GM13977 (cell line): ENCODE measurements around the gene TNFAIP1.

Experiments
- DNase-seq: peaks from one replicate; pipeline ENCODE4 v3.0.0; 2012; ENCODE audit warnings: low spot score
- in situ Hi-C: fragments of 300-500 bp; cut with MboI; formaldehyde crosslinking; loops from one replicate; pipeline ENCODE4 v1.12.0; 2022; ENCODE audit warnings: low sequenced_read_pairs, low pct_unique_long_range_greater_than_20kb, mixed read lengths, inconsistent platforms; ENCODE audit not compliant: unreplicated experiment
- TF ChIP-seq, protein P1 (sequence below): IDR thresholded peaks from 2 replicates; pipeline ENCODE4 v1.5.1; 2012; ENCODE audit warnings: mild to moderate bottlenecking, control low read depth; ENCODE audit not compliant: insufficient read depth; ENCODE audit errors: extremely low read depth, missing control alignments

The TNFAIP1 gene

GRCh38 chr17:28339431-28339830 lies 3.9 kb downstream of the TNFAIP1 start:
- TF ChIP-seq, protein P1, sequence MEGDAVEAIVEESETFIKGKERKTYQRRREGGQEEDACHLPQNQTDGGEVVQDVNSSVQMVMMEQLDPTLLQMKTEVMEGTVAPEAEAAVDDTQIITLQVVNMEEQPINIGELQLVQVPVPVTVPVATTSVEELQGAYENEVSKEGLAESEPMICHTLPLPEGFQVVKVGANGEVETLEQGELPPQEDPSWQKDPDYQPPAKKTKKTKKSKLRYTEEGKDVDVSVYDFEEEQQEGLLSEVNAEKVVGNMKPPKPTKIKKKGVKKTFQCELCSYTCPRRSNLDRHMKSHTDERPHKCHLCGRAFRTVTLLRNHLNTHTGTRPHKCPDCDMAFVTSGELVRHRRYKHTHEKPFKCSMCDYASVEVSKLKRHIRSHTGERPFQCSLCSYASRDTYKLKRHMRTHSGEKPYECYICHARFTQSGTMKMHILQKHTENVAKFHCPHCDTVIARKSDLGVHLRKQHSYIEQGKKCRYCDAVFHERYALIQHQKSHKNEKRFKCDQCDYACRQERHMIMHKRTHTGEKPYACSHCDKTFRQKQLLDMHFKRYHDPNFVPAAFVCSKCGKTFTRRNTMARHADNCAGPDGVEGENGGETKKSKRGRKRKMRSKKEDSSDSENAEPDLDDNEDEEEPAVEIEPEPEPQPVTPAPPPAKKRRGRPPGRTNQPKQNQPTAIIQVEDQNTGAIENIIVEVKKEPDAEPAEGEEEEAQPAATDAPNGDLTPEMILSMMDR: no peak
- in situ Hi-C loops: no loop called here
- no peak for DNase-seq

DNA sequence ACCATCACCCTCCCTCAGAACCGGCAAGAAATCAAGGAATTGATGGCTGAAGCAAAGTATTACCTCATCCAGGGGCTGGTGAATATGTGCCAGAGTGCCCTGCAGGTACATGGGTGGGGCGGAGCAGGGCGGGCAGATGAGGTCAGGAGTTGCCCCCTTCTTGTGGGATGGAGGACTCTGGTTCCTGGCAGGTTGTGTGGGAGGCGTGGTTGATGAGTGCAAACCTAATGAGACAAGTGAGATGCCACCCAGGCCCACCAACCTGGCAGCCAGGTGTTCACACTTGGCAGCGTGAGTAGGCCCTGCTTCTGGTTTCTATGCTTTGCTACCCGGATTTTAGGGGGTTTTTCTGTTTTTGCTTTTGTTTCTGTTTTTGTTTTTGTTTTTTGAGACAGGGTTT lies 4.8 kb downstream of the TNFAIP1 start:
- TF ChIP-seq, protein P1: no peak
- in situ Hi-C loops: no loop called here
- no peak for DNase-seq

DNA sequence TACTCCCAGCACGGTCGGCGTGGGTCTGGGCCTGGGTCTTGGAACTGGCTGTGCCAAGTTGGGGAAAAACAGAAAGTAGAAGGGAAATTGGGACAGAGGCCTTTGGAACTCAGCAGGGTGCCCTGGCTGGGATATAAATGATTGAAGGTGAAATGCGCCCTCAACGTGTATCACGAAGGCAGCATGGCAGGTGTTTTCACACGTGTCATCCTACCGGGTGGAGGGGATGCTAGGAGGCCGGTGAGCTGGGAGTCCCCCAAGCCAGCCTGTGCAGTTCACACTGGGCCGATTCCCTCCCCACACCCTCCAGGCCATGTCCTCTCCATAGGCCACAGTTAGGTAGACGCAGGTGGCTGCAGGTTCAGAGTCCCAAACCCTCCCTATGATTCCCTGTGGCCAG lies 6.0 kb downstream of the TNFAIP1 start:
- TF ChIP-seq, protein P1: no peak
- in situ Hi-C loops: no loop called here
- DNase-seq: no peak

GRCh38 chr17:28342313-28342712 lies 6.8 kb downstream of the TNFAIP1 start:
- TF ChIP-seq, protein P1: no peak
- DNase-seq: no peak
- in situ Hi-C loops: no loop called here

DNA sequence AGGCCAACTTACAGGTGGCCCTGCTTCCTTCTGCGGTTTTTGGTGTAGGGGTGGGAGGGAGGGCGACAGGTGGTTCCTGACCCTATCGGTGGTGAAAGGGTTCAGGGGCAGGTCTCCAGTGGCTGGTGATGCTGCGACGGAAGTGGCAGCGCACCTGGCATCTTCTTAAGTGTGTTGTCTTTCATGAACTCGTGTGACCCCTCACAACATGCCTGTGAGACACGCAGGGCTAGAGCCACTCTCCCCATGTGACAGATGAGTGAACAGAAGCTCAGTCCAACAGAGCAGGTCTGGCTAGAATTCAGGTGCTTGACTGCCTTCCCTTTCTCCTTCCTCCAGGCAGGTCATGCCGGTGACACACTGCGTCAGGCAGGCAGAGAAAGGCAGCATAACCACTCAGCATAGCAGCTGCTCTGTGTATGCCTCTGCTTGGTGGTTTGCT lies 8.0 kb downstream of the TNFAIP1 start:
- TF ChIP-seq, protein P1: no peak
- in situ Hi-C loops: no loop called here
- no peak for DNase-seq

DNA sequence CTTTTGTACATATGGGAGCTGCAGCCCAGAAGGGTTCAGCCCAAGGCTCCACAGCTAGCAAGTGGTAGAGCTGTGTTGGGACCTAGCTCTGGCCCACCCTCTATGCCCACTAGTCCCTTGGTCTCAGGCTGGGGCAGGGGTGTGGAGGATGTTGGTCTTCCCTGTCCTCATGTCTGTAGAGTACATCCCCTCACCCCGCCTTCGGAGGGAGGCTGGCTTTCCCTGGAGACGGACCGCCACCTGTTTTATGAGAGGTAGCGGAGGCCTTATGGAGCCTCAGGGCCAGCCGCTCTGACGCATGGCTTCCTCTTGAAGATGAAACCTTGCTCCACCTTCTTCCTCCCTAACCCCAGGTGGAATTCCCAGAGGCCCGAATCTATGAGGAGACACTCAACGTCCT lies 8.4 kb downstream of the TNFAIP1 start:
- in situ Hi-C loops: no loop called here
- no peak for DNase-seq
- TF ChIP-seq, protein P1: no peak

DNA sequence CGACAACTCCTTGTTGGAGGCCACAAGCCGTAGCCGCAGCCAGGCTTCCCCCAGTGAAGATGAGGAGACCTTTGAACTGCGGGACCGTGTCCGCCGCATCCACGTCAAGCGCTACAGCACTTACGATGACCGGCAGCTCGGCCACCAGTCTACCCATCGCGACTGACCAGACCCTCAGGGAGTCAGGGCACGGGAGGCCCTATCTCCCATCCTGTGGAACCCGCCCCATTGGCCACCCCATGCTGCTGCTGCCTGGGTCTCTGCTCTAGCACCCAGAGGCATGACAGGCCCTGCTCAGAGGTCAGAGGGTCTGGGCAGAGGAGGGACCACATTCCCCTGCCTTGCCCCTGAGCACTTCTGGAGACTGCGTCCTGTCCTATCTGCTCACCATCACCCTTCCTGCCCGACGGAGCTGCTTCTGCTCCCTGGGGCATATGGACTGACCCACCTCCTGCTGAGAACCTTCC lies 8.9 kb downstream of the TNFAIP1 start:
- in situ Hi-C loops: no loop called here
- TF ChIP-seq, protein P1: no peak
- no peak for DNase-seq
